GM18520 (cell line): ENCODE results near the gene BIN1.

Source experiments
- ATAC-seq: cut with Tn5 transposase; IDR thresholded peaks from one replicate; pipeline ENCODE4 v1.9.1; 2021; ENCODE audit not compliant: unreplicated experiment

The BIN1 gene

GRCh38 chr2:127078666-127079270 is 28.2 kb downstream of the BIN1 start:
- ATAC-seq: no peak

GRCh38 chr2:127078028-127078427 is 28.9 kb downstream of the BIN1 start:
- ATAC-seq: no peak

GRCh38 chr2:127076924-127077323 is 30.0 kb downstream of the BIN1 start:
- no peak for ATAC-seq

- no peak for ATAC-seq
Measured at GRCh38 chr2:127076290-127076689, 30.7 kb downstream of the BIN1 start.

GRCh38 chr2:127075821-127076220 is 31.1 kb downstream of the BIN1 start:
- ATAC-seq: no peak

GRCh38 chr2:127074936-127075335 is 32.0 kb downstream of the BIN1 start:
- no peak for ATAC-seq

- no peak for ATAC-seq
Measured at GRCh38 chr2:127074358-127074757, 32.6 kb downstream of the BIN1 start.

- ATAC-seq: no peak
Measured at GRCh38 chr2:127072970-127073369, 34.0 kb downstream of the BIN1 start.

GRCh38 chr2:127072396-127072795 is 34.6 kb downstream of the BIN1 start:
- ATAC-seq: no peak

GRCh38 chr2:127071901-127072328 is 35.0 kb downstream of the BIN1 start:
- no peak for ATAC-seq

GRCh38 chr2:127070221-127070620 is 36.7 kb downstream of the BIN1 start:
- no peak for ATAC-seq

- no peak for ATAC-seq
Measured at GRCh38 chr2:127069536-127069935, 37.4 kb downstream of the BIN1 start.

GRCh38 chr2:127069003-127069402 is 38.0 kb downstream of the BIN1 start:
- no peak for ATAC-seq

GRCh38 chr2:127068351-127068741 is 38.6 kb downstream of the BIN1 start:
- no peak for ATAC-seq

GRCh38 chr2:127067620-127068350 is 39.2 kb downstream of the BIN1 start:
- no peak for ATAC-seq

GRCh38 chr2:127066942-127067341 is 40.0 kb downstream of the BIN1 start:
- ATAC-seq: no peak

- no peak for ATAC-seq
Measured at GRCh38 chr2:127065940-127066318, 41.0 kb downstream of the BIN1 start.

- no peak for ATAC-seq
Measured at GRCh38 chr2:127065299-127065939, 41.5 kb downstream of the BIN1 start.

GRCh38 chr2:127064642-127065250 is 42.2 kb downstream of the BIN1 start:
- peak; percentile 88 for ATAC-seq

- no peak for ATAC-seq
Measured at GRCh38 chr2:127063701-127064590, 43.0 kb downstream of the BIN1 start.
